OCI-LY1 (cell line): ENCODE data around the gene SCAI.

Source experiments
- H2AFZ ChIP-seq: fragments of 200-600 bp; sonication (generic), shearing (Covaris generic); 2 replicates; pipeline ENCODE4 v1.6.0; 2014; ENCODE audit warnings: antibody characterized with exemption, mild to moderate bottlenecking, low read length
- H3F3A ChIP-seq: fragments of 200-600 bp; sonication (generic), shearing (Covaris generic); 2 replicates; pipeline ENCODE4 v1.6.0; 2014; ENCODE audit warnings: mild to moderate bottlenecking, antibody characterized with exemption, low read length, moderate library complexity; ENCODE audit not compliant: insufficient read depth
- H3K27ac ChIP-seq: fragments of 200-600 bp; sonication (generic); 2 replicates; pipeline ENCODE4 v1.5.1; 2014; ENCODE audit warnings: low read length, mixed run types, mild to moderate bottlenecking, low read depth; ENCODE audit not compliant: poor library complexity, severe bottlenecking
- H3K27me3 ChIP-seq: fragments of 200-600 bp; sonication (generic); 2 replicates; pipeline ENCODE4 v1.6.0; 2014; ENCODE audit warnings: antibody characterized with exemption, mild to moderate bottlenecking, low read length, moderate library complexity; ENCODE audit not compliant: insufficient read depth
- H3K36me3 ChIP-seq: fragments of 200-600 bp; sonication (generic); 2 replicates; pipeline ENCODE4 v1.6.1; 2014; ENCODE audit warnings: mild to moderate bottlenecking, antibody characterized with exemption, low read length, moderate library complexity, mixed read lengths; ENCODE audit not compliant: insufficient read depth
- H3K4me1 ChIP-seq: fragments of 200-600 bp; sonication (generic); 2 replicates; pipeline ENCODE4 v1.5.1; 2014; ENCODE audit warnings: mild to moderate bottlenecking, low read length, moderate library complexity; ENCODE audit not compliant: insufficient read depth, severe bottlenecking
- H3K4me2 ChIP-seq: fragments of 200-600 bp; sonication (generic), shearing (Covaris generic); 2 replicates; pipeline ENCODE4 v1.6.1; 2014; ENCODE audit warnings: low read length
- H3K4me3 ChIP-seq: fragments of 200-600 bp; sonication (generic); 2 replicates; pipeline ENCODE4 v1.5.1; 2014; ENCODE audit warnings: low read length, low read depth, mild to moderate bottlenecking, mixed read lengths; ENCODE audit not compliant: poor library complexity, severe bottlenecking
- H3K79me2 ChIP-seq: fragments of 200-600 bp; shearing (Covaris generic); 2 replicates; pipeline ENCODE4 v1.6.1; 2016; ENCODE audit warnings: mixed run types, low read length, mixed read lengths; ENCODE audit not compliant: insufficient read depth
- H3K9ac ChIP-seq: fragments of 200-600 bp; sonication (generic), shearing (Covaris generic); 2 replicates; pipeline ENCODE4 v1.6.1; 2014; ENCODE audit warnings: mild to moderate bottlenecking, low read length, mixed read lengths
- H3K9me2 ChIP-seq: fragments of 200-600 bp; sonication (generic), shearing (Covaris generic); 2 replicates; pipeline ENCODE4 v1.6.1; 2014; ENCODE audit warnings: low read depth, mild to moderate bottlenecking, low read length, mixed read lengths
- H3K9me3 ChIP-seq: fragments of 200-600 bp; shearing (Covaris generic); 2 replicates; pipeline ENCODE4 v1.6.1; 2014; ENCODE audit warnings: low read length, mixed read lengths
- H4K20me1 ChIP-seq: fragments of 200-600 bp; sonication (generic), shearing (Covaris generic); 2 replicates; pipeline ENCODE4 v1.6.0; 2016; ENCODE audit warnings: mild to moderate bottlenecking, low read length; ENCODE audit not compliant: insufficient read depth
- EZH2 ChIP-seq: fragments of 200-600 bp; sonication (generic), shearing (Covaris generic); IDR thresholded peaks from 2 replicates; pipeline ENCODE4 v1.8.0; 2017; ENCODE audit warnings: borderline replicate concordance, mixed run types, mild to moderate bottlenecking, antibody characterized with exemption, low read length, moderate library complexity, mixed read lengths
- TF ChIP-seq, protein P1 (sequence below): fragments of 200-600 bp; sonication (generic), shearing (Covaris generic); IDR thresholded peaks from 2 replicates; pipeline ENCODE4 v1.5.1; 2017; ENCODE audit warnings: mild to moderate bottlenecking, antibody characterized with exemption, low read length, moderate library complexity, mixed read lengths

SCAI gene

DNA sequence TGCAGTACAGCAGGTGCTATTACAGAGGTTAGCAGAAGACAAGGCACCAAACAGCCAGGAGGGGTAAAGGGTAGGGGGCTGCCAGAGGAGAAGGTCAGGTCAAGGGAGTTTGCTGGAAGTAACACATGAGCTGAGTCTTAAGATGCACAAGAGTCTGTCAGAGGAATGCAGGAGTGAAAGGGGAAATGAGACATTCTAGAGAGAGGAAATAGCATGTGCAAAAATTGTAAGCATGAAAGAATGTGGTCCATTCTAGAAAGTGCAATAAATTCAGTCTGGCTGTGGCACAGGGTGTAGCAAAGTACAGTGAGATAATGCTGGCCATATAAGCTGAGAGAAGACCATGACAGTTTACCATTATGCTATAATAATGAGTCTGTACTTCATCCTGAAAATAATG lies 209.0 kb downstream of the SCAI start:
- H4K20me1 ChIP-seq: no peaks in the 10 kb centered on the region
- no peaks in the 10 kb centered on the region for H3K9me2 ChIP-seq
- H3K79me2 ChIP-seq: no peaks in the 10 kb centered on the region
- H3K27ac ChIP-seq: no peak overlapping the region
- H3K9me3 ChIP-seq: no peaks in the 10 kb centered on the region
- no peak overlapping the region for H3K4me2 ChIP-seq
- H3K4me3 ChIP-seq: no peak overlapping the region
- peaks cover 69% of the 10 kb centered on the region; the same call in 1 of the 2 replicates for H3K36me3 ChIP-seq
- H3K27me3 ChIP-seq: no peaks in the 10 kb centered on the region
- no peak overlapping the region for H2AFZ ChIP-seq
- TF ChIP-seq EZH2: no peak
- TF ChIP-seq, protein P1, sequence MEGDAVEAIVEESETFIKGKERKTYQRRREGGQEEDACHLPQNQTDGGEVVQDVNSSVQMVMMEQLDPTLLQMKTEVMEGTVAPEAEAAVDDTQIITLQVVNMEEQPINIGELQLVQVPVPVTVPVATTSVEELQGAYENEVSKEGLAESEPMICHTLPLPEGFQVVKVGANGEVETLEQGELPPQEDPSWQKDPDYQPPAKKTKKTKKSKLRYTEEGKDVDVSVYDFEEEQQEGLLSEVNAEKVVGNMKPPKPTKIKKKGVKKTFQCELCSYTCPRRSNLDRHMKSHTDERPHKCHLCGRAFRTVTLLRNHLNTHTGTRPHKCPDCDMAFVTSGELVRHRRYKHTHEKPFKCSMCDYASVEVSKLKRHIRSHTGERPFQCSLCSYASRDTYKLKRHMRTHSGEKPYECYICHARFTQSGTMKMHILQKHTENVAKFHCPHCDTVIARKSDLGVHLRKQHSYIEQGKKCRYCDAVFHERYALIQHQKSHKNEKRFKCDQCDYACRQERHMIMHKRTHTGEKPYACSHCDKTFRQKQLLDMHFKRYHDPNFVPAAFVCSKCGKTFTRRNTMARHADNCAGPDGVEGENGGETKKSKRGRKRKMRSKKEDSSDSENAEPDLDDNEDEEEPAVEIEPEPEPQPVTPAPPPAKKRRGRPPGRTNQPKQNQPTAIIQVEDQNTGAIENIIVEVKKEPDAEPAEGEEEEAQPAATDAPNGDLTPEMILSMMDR: no peak
- no peak overlapping the region for H3K9ac ChIP-seq
- H3K4me1 ChIP-seq: peaks cover 12% of the 10 kb centered on the region
- H3F3A ChIP-seq: no peaks in the 10 kb centered on the region; the same call in 1 of the 2 replicates

DNA sequence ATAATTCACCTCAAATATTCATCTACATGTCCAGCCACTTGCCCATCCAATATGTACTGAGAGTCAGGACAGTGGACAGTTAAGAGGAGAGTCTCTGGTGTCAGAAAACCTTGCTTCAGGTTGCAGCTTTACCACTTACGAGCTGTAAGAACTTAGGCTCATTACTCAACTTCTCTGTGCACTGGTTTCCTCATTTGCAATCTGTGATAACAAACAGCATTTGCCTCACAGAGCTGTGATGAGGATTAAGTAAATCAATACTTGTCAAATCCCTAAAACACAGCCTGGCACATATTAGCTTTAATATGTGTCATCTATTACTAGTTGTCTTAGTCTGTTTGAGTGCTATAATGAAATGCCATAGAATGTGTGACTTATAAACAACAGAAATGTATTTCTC lies 211.0 kb downstream of the SCAI start:
- no peak overlapping the region for H2AFZ ChIP-seq
- H3K4me1 ChIP-seq: no peaks in the 10 kb centered on the region
- TF ChIP-seq EZH2: no peak
- TF ChIP-seq, protein P1: no peak
- H3K27me3 ChIP-seq: no peaks in the 10 kb centered on the region
- no peaks in the 10 kb centered on the region for H3K79me2 ChIP-seq
- H4K20me1 ChIP-seq: no peaks in the 10 kb centered on the region
- H3K4me2 ChIP-seq: no peak overlapping the region
- no peak overlapping the region for H3K27ac ChIP-seq
- peaks cover 75% of the 10 kb centered on the region; the same call in 1 of the 2 replicates for H3K36me3 ChIP-seq
- no peak overlapping the region for H3K4me3 ChIP-seq
- H3K9me3 ChIP-seq: no peaks in the 10 kb centered on the region
- no peaks in the 10 kb centered on the region for H3F3A ChIP-seq
- H3K9ac ChIP-seq: no peak overlapping the region
- H3K9me2 ChIP-seq: no peaks in the 10 kb centered on the region

- Histone ChIP-seq H3F3A (no peaks in the 10 kb centered on the region), H3K4me1 (no peaks in the 10 kb centered on the region), H3K36me3 (peaks cover 66% of the 10 kb centered on the region)
These were observed 213.9 kb downstream of the SCAI start for GRCh38 chr9:124929464-124929863.

More at GRCh38 chr9:124929464-124929863, 213.9 kb downstream of the SCAI start:
- H3K27me3 ChIP-seq: no peaks in the 10 kb centered on the region
- no peaks in the 10 kb centered on the region for H3K79me2 ChIP-seq
- H3K27ac ChIP-seq: no peak overlapping the region
- H3K9ac ChIP-seq: no peak overlapping the region
- H2AFZ ChIP-seq: no peak overlapping the region
- no peak overlapping the region for H3K4me3 ChIP-seq
- no peak overlapping the region for H3K4me2 ChIP-seq
- H3K9me3 ChIP-seq: no peaks in the 10 kb centered on the region
- H3K9me2 ChIP-seq: no peaks in the 10 kb centered on the region
- TF ChIP-seq, protein P1: no peak
- no peak for TF ChIP-seq EZH2
- H4K20me1 ChIP-seq: no peaks in the 10 kb centered on the region
